H1 (cell line): ENCODE results near the gene TCERG1. TPM values are rescaled to one million over a fixed set of nuclear protein-coding genes. Genes with fewer than 3 reads are reported as not detected.

Experiments used
- CTCF ChIA-PET: fragments of 300-600 bp; sonication (Branson Sonifier 250); formaldehyde crosslinking; loops from one replicate; lab custom pipeline; 2021; ENCODE audit not compliant: partially characterized antibody; lab: Charles Lee
- POLR2A ChIA-PET: fragments of 300-600 bp; sonication (Branson Sonifier 250); formaldehyde crosslinking; loops from one replicate; lab custom pipeline; 2021; ENCODE audit warnings: inconsistent platforms; ENCODE audit not compliant: partially characterized antibody; lab: Charles Lee
- DNase-seq, 2 experiments: peaks; one replicate each; pipeline versions ENCODE4 v3.0.0 to v3.0.0-alpha.2; 2010 to 2022; ENCODE audit warnings: low spot score in 2 of 2, low read depth in 1 of 2, mixed read lengths in 1 of 2
- FAIRE-seq: peaks from 2 replicates; lab custom pipeline; 2011; peaks lifted over from hg19 to GRCh38; lab: Jason Lieb, UNC
- H2AFZ ChIP-seq: 2 replicates; pipeline ENCODE4 v1.8.1; 2012; ENCODE audit warnings: low read length, inconsistent platforms
- H2AK5ac ChIP-seq: 2 replicates; pipeline ENCODE4 v1.6.1; 2013; ENCODE audit warnings: low read depth, low read length
- H2BK120ac ChIP-seq: replicated peaks from 2 replicates; pipeline ENCODE3; 2013; ENCODE audit warnings: low read depth, low read length, inconsistent platforms
- H2BK12ac ChIP-seq: 2 replicates; pipeline ENCODE4 v1.6.1; 2013; ENCODE audit warnings: low read depth, low read length
- H2BK15ac ChIP-seq: 2 replicates; pipeline ENCODE4 v1.6.1; 2013; ENCODE audit warnings: low read length
- H2BK20ac ChIP-seq: 2 replicates; pipeline ENCODE4 v1.6.1; 2013; ENCODE audit warnings: low read length
- H2BK5ac ChIP-seq: 2 replicates; pipeline ENCODE4 v1.6.1; 2013; ENCODE audit warnings: low read depth, low read length
- H3K14ac ChIP-seq: 2 replicates; pipeline ENCODE4 v1.6.1; 2013; ENCODE audit warnings: inconsistent platforms; ENCODE audit not compliant: insufficient read length
- H3K18ac ChIP-seq: 2 replicates; pipeline ENCODE4 v1.6.1; 2013; ENCODE audit warnings: low read length; ENCODE audit errors: extremely low read depth
- H3K23ac ChIP-seq: 2 replicates; pipeline ENCODE4 v1.6.1; 2013; ENCODE audit warnings: inconsistent platforms; ENCODE audit not compliant: insufficient read length
- H3K23me2 ChIP-seq: 2 replicates; pipeline ENCODE4 v1.6.1; 2013; ENCODE audit warnings: low read depth, low read length
- H3K27ac ChIP-seq: 2 replicates; pipeline ENCODE4 v1.6.1; 2011; ENCODE audit warnings: low read depth, low read length, inconsistent platforms
- H3K27me3 ChIP-seq, 4 experiments: replicated peaks in 1 of 4; 1 replicate in 1 of 4; 2 replicates in 3 of 4; pipeline versions ENCODE4 v1.6.1 to v1.8.1; 2011 to 2013; ENCODE audit warnings: low read length in 3 of 4, mild to moderate bottlenecking in 3 of 4, inconsistent platforms in 2 of 4, mixed read lengths in 2 of 4, moderate library complexity in 1 of 4; ENCODE audit not compliant: control insufficient read depth in 3 of 4, insufficient read depth in 3 of 4; ENCODE audit errors: extremely low read depth in 1 of 4
- H3K36me3 ChIP-seq, 4 experiments: 2 replicates each; pipeline versions ENCODE4 v1.6.1 to v1.8.1; 2011 to 2013; ENCODE audit warnings: mild to moderate bottlenecking in 4 of 4, low read length in 3 of 4, moderate library complexity in 2 of 4, control low read depth in 1 of 4, inconsistent platforms in 1 of 4; ENCODE audit not compliant: insufficient read depth in 4 of 4, control insufficient read depth in 2 of 4
- H3K4ac ChIP-seq: replicated peaks from 2 replicates; pipeline ENCODE3; 2013; ENCODE audit warnings: low read length, low read depth, mixed read lengths, inconsistent platforms; ENCODE audit not compliant: insufficient read length
- H3K4me1 ChIP-seq, 4 experiments: replicated peaks in 1 of 4; 1 replicate in 1 of 4; 2 replicates in 3 of 4; pipeline versions ENCODE4 v1.6.1 to v1.8.1; 2011 to 2013; ENCODE audit warnings: low read length in 3 of 4, inconsistent platforms in 2 of 4, mixed read lengths in 1 of 4; ENCODE audit not compliant: insufficient read depth in 4 of 4, control insufficient read depth in 3 of 4
- H3K4me2 ChIP-seq, 2 experiments: 2 replicates each; pipeline versions ENCODE4 v1.6.1 to v1.8.1; 2011 to 2013; ENCODE audit warnings: low read depth in 2 of 2, low read length in 2 of 2, control low read depth in 1 of 2, inconsistent platforms in 1 of 2, mild to moderate bottlenecking in 1 of 2; ENCODE audit not compliant: insufficient read depth in 1 of 2
- H3K4me3 ChIP-seq, 4 experiments: fragments of 200-600, 300-600 bp in 1 of 4; sonication (generic), shearing (Covaris generic), sonication (Bioruptor Twin) in 1 of 4; 2 replicates each; pipeline versions ENCODE4 v1.5.1 to v1.8.1; 2011 to 2016; ENCODE audit warnings: low read length in 4 of 4, low read depth in 3 of 4, control low read depth in 2 of 4, inconsistent platforms in 2 of 4, mild to moderate bottlenecking in 2 of 4, mixed read lengths in 1 of 4, moderate library complexity in 1 of 4; ENCODE audit not compliant: insufficient read depth in 2 of 4; ENCODE audit errors: extremely low read depth in 1 of 4
- H3K56ac ChIP-seq: replicated peaks from 2 replicates; pipeline ENCODE3; 2013; ENCODE audit warnings: low read depth, mild to moderate bottlenecking, mixed read lengths, low read length, inconsistent platforms; ENCODE audit not compliant: insufficient read length
- H3K79me1 ChIP-seq: 2 replicates; pipeline ENCODE4 v1.6.1; 2013; ENCODE audit warnings: low read depth, low read length, control low read depth
- H3K79me2 ChIP-seq, 2 experiments: 2 replicates each; pipeline versions ENCODE4 v1.6.1 to v1.8.1; 2012 to 2013; ENCODE audit warnings: low read length in 2 of 2, mild to moderate bottlenecking in 2 of 2, inconsistent platforms in 1 of 2; ENCODE audit not compliant: insufficient read depth in 2 of 2, control insufficient read depth in 1 of 2
- H3K9ac ChIP-seq, 4 experiments: replicated peaks in 1 of 4; 1 replicate in 1 of 4; 2 replicates in 3 of 4; pipeline versions ENCODE4 v1.6.1 to v1.8.1; 2011 to 2013; ENCODE audit warnings: low read depth in 3 of 4, low read length in 3 of 4, control low read depth in 2 of 4, mild to moderate bottlenecking in 2 of 4, moderate library complexity in 2 of 4, inconsistent platforms in 1 of 4; ENCODE audit errors: extremely low read depth in 1 of 4
- H3K9me3 ChIP-seq, 2 experiments: 2 replicates each; pipeline versions ENCODE4 v1.6.1 to v1.8.1; 2012 to 2013; ENCODE audit warnings: mild to moderate bottlenecking in 2 of 2, moderate library complexity in 2 of 2, control low read depth in 1 of 2, inconsistent platforms in 1 of 2, low read depth in 1 of 2, low read length in 1 of 2, mixed read lengths in 1 of 2; ENCODE audit not compliant: insufficient read depth in 2 of 2
- H4K20me1 ChIP-seq, 2 experiments: replicated peaks in 1 of 2; 2 replicates each; pipeline versions ENCODE3 to v1.8.1; 2011 to 2013; ENCODE audit warnings: inconsistent platforms in 2 of 2, low read length in 2 of 2, mild to moderate bottlenecking in 1 of 2; ENCODE audit not compliant: insufficient read depth in 2 of 2, control insufficient read depth in 1 of 2
- H4K5ac ChIP-seq: 2 replicates; pipeline ENCODE4 v1.6.1; 2013; ENCODE audit warnings: low read length, low read depth, mixed read lengths, inconsistent platforms; ENCODE audit not compliant: insufficient read length
- H4K8ac ChIP-seq: 2 replicates; pipeline ENCODE4 v1.8.0; 2013; ENCODE audit warnings: mild to moderate bottlenecking, moderate library complexity, low read length, inconsistent platforms; ENCODE audit not compliant: insufficient read depth; ENCODE audit errors: extremely low read depth
- H4K91ac ChIP-seq: replicated peaks from 2 replicates; pipeline ENCODE3; 2013; ENCODE audit warnings: low read length, mixed read lengths, inconsistent platforms; ENCODE audit not compliant: insufficient read length
- ASH2L ChIP-seq: fragments of 200-600, 300-600 bp; sonication (generic); IDR thresholded peaks from one replicate; pipeline ENCODE4 v1.7.1; 2017; ENCODE audit warnings: low read length
- CHD1 ChIP-seq: IDR thresholded peaks from 2 replicates; pipeline ENCODE4 v1.6.1; 2012; ENCODE audit warnings: low read depth, low read length, improper control_type of control experiment
- CTBP2 ChIP-seq: IDR thresholded peaks from 2 replicates; pipeline ENCODE4 v1.7.0; 2011; ENCODE audit warnings: borderline replicate concordance, mild to moderate bottlenecking, moderate library complexity, mixed read lengths, low read length; ENCODE audit not compliant: insufficient read depth, insufficient read length
- EP300 ChIP-seq, 2 experiments: IDR thresholded peaks; 1 replicate in 1 of 2; 2 replicates in 1 of 2; pipeline ENCODE4 v1.6.1; 2011 to 2012; ENCODE audit warnings: low read depth in 2 of 2, low read length in 2 of 2, mild to moderate bottlenecking in 2 of 2, borderline replicate concordance in 1 of 2, inconsistent platforms in 1 of 2, moderate library complexity in 1 of 2
- GABPA ChIP-seq: IDR thresholded peaks from 2 replicates; pipeline ENCODE4 v1.6.1; 2011; ENCODE audit warnings: mild to moderate bottlenecking, low read length, moderate library complexity, borderline replicate concordance; ENCODE audit not compliant: insufficient read depth
- HDAC2 ChIP-seq, 2 experiments: fragments of 300-600 bp in 1 of 2; sonication (generic) in 1 of 2; IDR thresholded peaks; 2 replicates each; pipeline ENCODE4 v1.6.1; 2011 to 2012; ENCODE audit warnings: low read depth in 2 of 2, low read length in 2 of 2, mild to moderate bottlenecking in 2 of 2, moderate library complexity in 2 of 2, borderline replicate concordance in 1 of 2, inconsistent platforms in 1 of 2
- NANOG ChIP-seq: IDR thresholded peaks from 2 replicates; pipeline ENCODE4 v1.6.1; 2011; ENCODE audit warnings: low read length, low read depth, mild to moderate bottlenecking, inconsistent platforms; ENCODE audit not compliant: insufficient read depth, poor library complexity, severe bottlenecking
- PHF8 ChIP-seq: fragments of 200-600 bp; sonication (generic); conservative IDR thresholded peaks from 2 replicates; pipeline ENCODE4 v1.7.1; 2012; ENCODE audit warnings: low read depth, mild to moderate bottlenecking, inconsistent platforms, low read length, moderate library complexity
- RNF2 ChIP-seq: fragments of 200-900, 300-1000 bp; sonication (generic); IDR thresholded peaks from 2 replicates; pipeline ENCODE4 v1.7.1; 2016; ENCODE audit warnings: borderline replicate concordance, low read depth, mild to moderate bottlenecking, antibody characterized with exemption, low read length; ENCODE audit not compliant: poor library complexity, severe bottlenecking; ENCODE audit errors: missing control alignments
- SP4 ChIP-seq: IDR thresholded peaks from 2 replicates; pipeline ENCODE4 v1.6.1; 2012; ENCODE audit warnings: low read length, inconsistent platforms
- TEAD4 ChIP-seq: IDR thresholded peaks from 2 replicates; pipeline ENCODE4 v1.6.1; 2012; ENCODE audit warnings: low read depth, low read length, inconsistent platforms, mixed read lengths
- YY1 ChIP-seq: IDR thresholded peaks from 2 replicates; pipeline ENCODE4 v1.6.1; 2011; ENCODE audit warnings: low read depth, mild to moderate bottlenecking, low read length
- ZNF274 ChIP-seq: IDR thresholded peaks from 2 replicates; pipeline ENCODE4 v1.7.0; 2012; ENCODE audit warnings: low read length, borderline replicate concordance; ENCODE audit errors: extremely low read depth
- WGBS, 2 experiments: shearing (Covaris generic) in 1 of 2; methylation state at CpG; one replicate each; pipeline versions ENCODE4 v1.1.6 to v1.1.7; 2013 to 2015; ENCODE audit warnings: low lambda C conversion rate in 2 of 2, mixed read lengths in 2 of 2, inconsistent platforms in 1 of 2, low coverage in 1 of 2, missing lambda C conversion rate in 1 of 2; ENCODE audit not compliant: insufficient replicate concordance in 2 of 2, insufficient coverage in 1 of 2, insufficient read length in 1 of 2; ENCODE audit errors: extremely low coverage in 1 of 2, missing lambda C conversion rate in 1 of 2; 5-methylcytosine and 5-hydroxymethylcytosine counted together
- polyA plus RNA-seq, 7 experiments: library from polyadenylated mRNA; depleted of rRNA in 3 of 7; stranded (reverse) in 5 of 7; unstranded in 2 of 7; fragments of >200 nt in 5 of 7; fragments of 200-250 nt in 2 of 7; gene quantifications; 1 replicate in 5 of 7; 2 replicates in 1 of 7; 4 replicates in 1 of 7; pipeline versions ENCODE4 v1.2.1 to v1.2.3, GENCODE V29; 2011 to 2013; ENCODE audit warnings: missing spikeins in 2 of 7, mixed read lengths in 2 of 7
- total RNA-seq: library from RNA; stranded (reverse); fragmentation: NEBNext Ultra II Directional; extraction: Animal tissue kit (Norgen Biotek cat#: 25700); gene quantifications from 2 replicates; pipeline ENCODE4 v1.2.1, GENCODE V29; 2021

TCERG1 gene
- total and polyA plus RNA-seq, 2 of the 8 experiments (the other 6 are each of a cell fraction or from before 2014, with no cell fraction given), result 105 to 122 TPM

DNA sequence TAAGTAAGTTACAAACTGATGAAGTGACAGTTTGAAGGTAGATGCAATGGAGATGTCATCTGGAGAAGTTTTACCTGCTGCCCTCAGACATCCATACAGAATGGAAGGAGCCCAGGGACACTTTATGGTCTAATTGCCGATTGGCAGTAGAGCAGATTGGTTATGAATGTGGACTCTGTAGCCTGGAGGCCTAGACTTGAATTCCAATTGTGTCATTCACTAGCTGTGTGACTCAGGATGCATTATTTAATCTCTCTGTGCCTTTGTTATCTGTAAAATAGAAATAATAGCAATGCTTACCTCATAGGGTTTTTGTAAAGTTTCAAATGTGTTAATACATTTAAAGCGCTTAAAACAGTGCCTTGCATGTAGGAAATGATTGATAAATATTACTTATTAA, 5.2 kb upstream of the TCERG1 start:
- Histone ChIP-seq H2AFZ (no peak overlapping the region), H3K79me2 (no peaks in the 10 kb centered on the region), H2BK15ac (no peak overlapping the region), H2BK12ac (no peak overlapping the region), H2BK120ac (no peak overlapping the region), H3K4me1 (no peaks in the 10 kb centered on the region), H3K23me2 (no peaks in the 10 kb centered on the region), H3K23ac (no peak overlapping the region), H3K36me3 (no peaks in the 10 kb centered on the region), H3K4me3 (no peak overlapping the region), H3K27me3 (0 out of 7 replicates have a peak, but pooled peaks cover 0 to 2% (median 0%) of the 10 kb centered on the region in 4 experiments), H2AK5ac (no peak overlapping the region), H2BK5ac (no peak overlapping the region), H4K8ac (no peak overlapping the region), H3K4me2 (no peak overlapping the region), H3K4ac (no peak overlapping the region), H3K56ac (no peak overlapping the region), H4K5ac (no peak overlapping the region), H4K91ac (no peak overlapping the region), H2BK20ac (no peak overlapping the region), H3K9ac (no peak overlapping the region), H3K79me1 (no peaks in the 10 kb centered on the region), H3K18ac (no peak overlapping the region), H3K14ac (no peak overlapping the region), H3K9me3 (no peaks in the 10 kb centered on the region), H4K20me1 (no peaks in the 10 kb centered on the region), H3K27ac (no peak overlapping the region)
- DNase-seq, result no peak
- ChIA-PET POLR2A (interaction anchor here (1.1 to 1.2 kb wide), 3 partner anchors 17 to 259 kb away, joined by 3 read pairs; partner anchors contain the start of gene LARS1), CTCF (interaction anchor here (0.7 to 1.9 kb wide), 3 partner anchors 14 to 270 kb away, joined by 4 to 5 read pairs (median 5); no protein-coding TSS in a partner anchor)
- FAIRE-seq, result no peak
- WGBS, 2 experiments, result 91% methylated on average over 2 of the region's 2 CpGs; no CpG with 5 or more reads in 1 of the 2 experiments
- TF ChIP-seq YY1 (no peak), CHD1 (no peak), HDAC2 (IDR thresholded peaks at IDR 0.05; ENCODE audit: borderline replicate concordance in 1 of 2, low read depth in 2 of 2, low read length in 2 of 2) (no peak), CTBP2 (no peak), RNF2 (no peak), ASH2L (no peak), PHF8 (no peak), EP300 (IDR thresholded peaks at IDR 0.05; ENCODE audit: borderline replicate concordance in 1 of 2, low read depth in 2 of 2, low read length in 2 of 2) (no peak), ZNF274 (no peak), TEAD4 (no peak), SP4 (no peak), NANOG (no peak), GABPA (no peak)
